ENCODE data around the gene RARB. TPM values are rescaled to one million over a fixed set of nuclear protein-coding genes. Genes with fewer than 3 reads are reported as not detected.

The RARB gene
- total and polyA plus RNA-seq, 2 donors (not counting 3 experiments of a cell fraction or from before 2014, with no cell fraction given) = 15.3 to 23.4 TPM

DNA sequence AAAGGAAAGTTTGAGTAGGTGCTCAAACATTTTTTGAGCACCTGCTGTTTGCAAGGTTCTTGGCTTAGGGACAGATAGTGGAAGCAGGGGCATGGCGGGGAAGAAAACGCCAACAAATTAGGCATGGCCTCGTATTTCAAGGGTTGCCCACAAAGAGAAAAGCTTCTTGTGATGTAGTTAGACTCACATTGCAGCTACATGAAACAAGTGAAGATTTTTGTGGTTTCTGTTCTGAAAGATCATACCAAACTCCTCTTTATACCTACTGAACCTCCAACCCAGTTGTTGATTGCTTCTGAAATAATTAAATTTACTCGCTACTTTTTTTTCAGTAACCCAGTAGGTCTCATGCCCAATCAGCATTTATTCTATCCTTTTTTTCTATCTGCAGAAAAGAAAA, 23.5 kb upstream of the RARB start:
- TF ChIP-seq, protein P1, sequence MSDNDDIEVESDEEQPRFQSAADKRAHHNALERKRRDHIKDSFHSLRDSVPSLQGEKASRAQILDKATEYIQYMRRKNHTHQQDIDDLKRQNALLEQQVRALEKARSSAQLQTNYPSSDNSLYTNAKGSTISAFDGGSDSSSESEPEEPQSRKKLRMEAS (IDR thresholded peaks at IDR 0.05; ENCODE audit: insufficient read depth, insufficient read length) = no peak
- ChIA-PET CTCF (no interaction called here), POLR2A (no interaction called here)
- Histone ChIP-seq H3K27ac (ENCODE audit: insufficient read depth, low read depth, low read length) (no peak overlapping the region), H2AFZ (ENCODE audit: low read depth, low read length) (no peak overlapping the region), H3K36me3 (ENCODE audit: control insufficient read depth in 2 of 2, extremely low read depth in 1 of 2, insufficient read depth in 2 of 2, low read length in 2 of 2) (no peaks in the 10 kb centered on the region), H4K20me1 (replicated peaks; ENCODE audit: control insufficient read depth, extremely low read depth, insufficient read depth, low read length) (no peaks in the 10 kb centered on the region), H3K4me3 (replicated peaks in 1 of 3; ENCODE audit: insufficient read depth in 1 of 3, low read depth in 1 of 3, low read length in 3 of 3) (no peak overlapping the region), H3K9me3 (replicated peaks; ENCODE audit: control insufficient read depth, insufficient read depth, low read length) (no peaks in the 10 kb centered on the region), H3K9me1 (replicated peaks; ENCODE audit: control insufficient read depth, extremely low read depth, insufficient read depth, low read length) (no peaks in the 10 kb centered on the region), H3K27me3 (ENCODE audit: control insufficient read depth in 2 of 2, insufficient read depth in 2 of 2, low read length in 2 of 2) (peaks cover 2% of the 10 kb centered on the region in 2 experiments), H3K4me1 (ENCODE audit: control insufficient read depth, extremely low read depth, insufficient read depth, low read length) (no peaks in the 10 kb centered on the region), H3K79me2 (ENCODE audit: control insufficient read depth, insufficient read depth, low read length) (no peaks in the 10 kb centered on the region), H3K4me2 (ENCODE audit: insufficient read depth, low read length) (no peak overlapping the region), H3K9ac (replicated peaks; ENCODE audit: extremely low read depth, insufficient read depth, low read length) (no peak overlapping the region)
- dilution Hi-C loops (cut with MboI; ENCODE audit: extremely low pct_ligation_motif_present, low sequenced_read_pairs) (no loop called here), intact Hi-C loops (cut with micrococcal nuclease) (no loop called here)
- FAIRE-seq (no peak), DNase-seq (ENCODE audit: low read depth, low spot score) (no peak)
- BruUV-seq (replicated peaks) = no TSS peak

DNA sequence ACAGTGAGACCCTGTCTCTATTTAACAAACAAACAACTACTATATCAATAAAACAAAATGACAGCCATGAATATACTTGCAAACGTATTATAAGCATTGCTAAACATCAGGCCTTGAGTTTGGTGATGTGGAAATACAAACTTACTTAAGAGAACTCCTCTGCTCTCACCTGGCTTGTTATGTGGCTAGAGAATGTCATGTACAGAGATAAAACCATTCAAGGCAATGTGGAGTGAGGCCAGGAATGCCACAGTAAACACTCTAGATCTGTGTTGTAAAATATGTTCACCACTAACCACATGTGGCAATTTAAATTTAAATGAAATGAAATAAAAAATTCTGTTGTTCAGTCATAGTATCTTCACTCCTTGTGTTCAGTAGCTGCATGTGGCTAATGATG, 22.7 kb upstream of the RARB start:
- ChIA-PET CTCF (no interaction called here), POLR2A (no interaction called here)
- Histone ChIP-seq H3K79me2 (ENCODE audit: control insufficient read depth, insufficient read depth, low read length) (no peaks in the 10 kb centered on the region), H3K4me2 (ENCODE audit: insufficient read depth, low read length) (no peak overlapping the region), H3K36me3 (ENCODE audit: control insufficient read depth in 2 of 2, extremely low read depth in 1 of 2, insufficient read depth in 2 of 2, low read length in 2 of 2) (no peaks in the 10 kb centered on the region), H3K9me3 (replicated peaks; ENCODE audit: control insufficient read depth, insufficient read depth, low read length) (no peaks in the 10 kb centered on the region), H3K9me1 (replicated peaks; ENCODE audit: control insufficient read depth, extremely low read depth, insufficient read depth, low read length) (no peaks in the 10 kb centered on the region), H3K9ac (replicated peaks; ENCODE audit: extremely low read depth, insufficient read depth, low read length) (no peak overlapping the region), H3K4me3 (replicated peaks in 1 of 3; ENCODE audit: insufficient read depth in 1 of 3, low read depth in 1 of 3, low read length in 3 of 3) (no peak overlapping the region), H3K27me3 (ENCODE audit: control insufficient read depth in 2 of 2, insufficient read depth in 2 of 2, low read length in 2 of 2) (peaks cover 2% of the 10 kb centered on the region in 2 experiments), H4K20me1 (replicated peaks; ENCODE audit: control insufficient read depth, extremely low read depth, insufficient read depth, low read length) (no peaks in the 10 kb centered on the region), H2AFZ (ENCODE audit: low read depth, low read length) (no peak overlapping the region), H3K27ac (ENCODE audit: insufficient read depth, low read depth, low read length) (no peak overlapping the region), H3K4me1 (ENCODE audit: control insufficient read depth, extremely low read depth, insufficient read depth, low read length) (no peaks in the 10 kb centered on the region)
- FAIRE-seq (no peak), DNase-seq (ENCODE audit: low read depth, low spot score) (no peak)
- dilution Hi-C loops (cut with MboI; ENCODE audit: extremely low pct_ligation_motif_present, low sequenced_read_pairs) = no loop called here
- no peak for TF ChIP-seq JUN (IDR thresholded peaks at IDR 0.05; ENCODE audit: borderline replicate concordance, insufficient read depth, insufficient read length, low read depth)
- TF ChIP-seq, protein P2, sequence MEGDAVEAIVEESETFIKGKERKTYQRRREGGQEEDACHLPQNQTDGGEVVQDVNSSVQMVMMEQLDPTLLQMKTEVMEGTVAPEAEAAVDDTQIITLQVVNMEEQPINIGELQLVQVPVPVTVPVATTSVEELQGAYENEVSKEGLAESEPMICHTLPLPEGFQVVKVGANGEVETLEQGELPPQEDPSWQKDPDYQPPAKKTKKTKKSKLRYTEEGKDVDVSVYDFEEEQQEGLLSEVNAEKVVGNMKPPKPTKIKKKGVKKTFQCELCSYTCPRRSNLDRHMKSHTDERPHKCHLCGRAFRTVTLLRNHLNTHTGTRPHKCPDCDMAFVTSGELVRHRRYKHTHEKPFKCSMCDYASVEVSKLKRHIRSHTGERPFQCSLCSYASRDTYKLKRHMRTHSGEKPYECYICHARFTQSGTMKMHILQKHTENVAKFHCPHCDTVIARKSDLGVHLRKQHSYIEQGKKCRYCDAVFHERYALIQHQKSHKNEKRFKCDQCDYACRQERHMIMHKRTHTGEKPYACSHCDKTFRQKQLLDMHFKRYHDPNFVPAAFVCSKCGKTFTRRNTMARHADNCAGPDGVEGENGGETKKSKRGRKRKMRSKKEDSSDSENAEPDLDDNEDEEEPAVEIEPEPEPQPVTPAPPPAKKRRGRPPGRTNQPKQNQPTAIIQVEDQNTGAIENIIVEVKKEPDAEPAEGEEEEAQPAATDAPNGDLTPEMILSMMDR (IDR thresholded peaks at IDR 0.05; ENCODE audit: extremely low read depth in 1 of 2, insufficient read depth in 1 of 2, low read depth in 1 of 2, low read length in 2 of 2) = no peak
- TF ChIP-seq EZH2 (IDR thresholded peaks at IDR 0.05; ENCODE audit: borderline replicate concordance, low read depth, low read length, severe bottlenecking) = no peak
- no peak for TF ChIP-seq MYC (IDR thresholded peaks at IDR 0.05; ENCODE audit: low read depth, low read length)
- no peak for TF ChIP-seq GATA2 (IDR thresholded peaks at IDR 0.05; ENCODE audit: insufficient read depth, insufficient read length, low read depth, low read length)
- TF ChIP-seq POLR2A (IDR thresholded peaks at IDR 0.05; ENCODE audit: low read depth, low read length) = no peak
- TF ChIP-seq, protein P1 (IDR thresholded peaks at IDR 0.05; ENCODE audit: insufficient read depth, insufficient read length) = no peak
- no peak for TF ChIP-seq FOS (IDR thresholded peaks at IDR 0.05; ENCODE audit: borderline replicate concordance, insufficient read depth, low read length)
- no peak for TF ChIP-seq POLR2AphosphoS5 (IDR thresholded peaks at IDR 0.05; ENCODE audit: insufficient read depth, low read depth, low read length)
- intact Hi-C loops (cut with micrococcal nuclease) = no loop called here
- no TSS peak for BruUV-seq (replicated peaks)
